HepG2 (cell line): ENCODE data around the gene TRIM7.

ENCODE experiments used
- HDAC2 ChIP-seq: sonication (generic); formaldehyde crosslinking; IDR thresholded peaks from 2 replicates; pipeline ENCODE4 v1.4.0; 2020; ENCODE audit warnings: missing genetic modification reagents
- MAF1 ChIP-seq: sonication (generic); formaldehyde crosslinking; IDR thresholded peaks from 2 replicates; pipeline ENCODE4 v1.5.0; 2020; ENCODE audit warnings: missing genetic modification reagents, borderline replicate concordance
- TP53 ChIP-seq: sonication (generic); formaldehyde crosslinking; conservative IDR thresholded peaks from 2 replicates; pipeline ENCODE4 v1.4.0; 2020; ENCODE audit warnings: missing genetic modification reagents
- TF ChIP-seq, protein P1 (sequence below): sonication (generic); formaldehyde crosslinking; IDR thresholded peaks from 2 replicates; pipeline ENCODE4 v1.5.0; 2020; ENCODE audit warnings: mild to moderate bottlenecking, missing genetic modification reagents, moderate library complexity
- TF ChIP-seq, protein P2 (sequence below): sonication (generic); formaldehyde crosslinking; IDR thresholded peaks from 2 replicates; pipeline ENCODE4 v1.8.0; 2022; ENCODE audit warnings: mild to moderate bottlenecking, missing genetic modification reagents, moderate library complexity

DNA sequence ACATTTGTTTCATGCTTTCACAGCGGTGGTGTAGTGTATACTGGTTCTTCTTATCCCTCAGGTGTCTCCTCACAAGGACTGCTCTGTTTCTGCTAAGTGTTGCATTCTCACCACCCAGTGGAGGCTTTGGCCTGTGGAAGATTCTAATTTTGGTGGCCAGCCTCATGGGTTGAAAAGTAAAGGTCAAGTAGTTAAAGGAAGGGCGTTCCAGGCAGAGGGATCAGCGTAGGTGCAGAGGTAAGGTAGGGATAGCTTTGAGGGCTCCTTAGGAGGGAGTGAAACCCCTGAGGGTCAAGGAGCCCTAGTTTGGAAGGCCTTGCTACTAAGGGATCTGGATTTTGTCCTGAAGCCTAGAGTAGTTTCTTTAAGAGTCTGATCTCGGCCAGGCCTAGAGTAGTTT lies 43.3 kb upstream of the TRIM7 start:
- TF ChIP-seq MAF1 (CRISPR knock-in tag) (no peak), TP53 (no peak), HDAC2 (no peak)
- TF ChIP-seq, protein P1, sequence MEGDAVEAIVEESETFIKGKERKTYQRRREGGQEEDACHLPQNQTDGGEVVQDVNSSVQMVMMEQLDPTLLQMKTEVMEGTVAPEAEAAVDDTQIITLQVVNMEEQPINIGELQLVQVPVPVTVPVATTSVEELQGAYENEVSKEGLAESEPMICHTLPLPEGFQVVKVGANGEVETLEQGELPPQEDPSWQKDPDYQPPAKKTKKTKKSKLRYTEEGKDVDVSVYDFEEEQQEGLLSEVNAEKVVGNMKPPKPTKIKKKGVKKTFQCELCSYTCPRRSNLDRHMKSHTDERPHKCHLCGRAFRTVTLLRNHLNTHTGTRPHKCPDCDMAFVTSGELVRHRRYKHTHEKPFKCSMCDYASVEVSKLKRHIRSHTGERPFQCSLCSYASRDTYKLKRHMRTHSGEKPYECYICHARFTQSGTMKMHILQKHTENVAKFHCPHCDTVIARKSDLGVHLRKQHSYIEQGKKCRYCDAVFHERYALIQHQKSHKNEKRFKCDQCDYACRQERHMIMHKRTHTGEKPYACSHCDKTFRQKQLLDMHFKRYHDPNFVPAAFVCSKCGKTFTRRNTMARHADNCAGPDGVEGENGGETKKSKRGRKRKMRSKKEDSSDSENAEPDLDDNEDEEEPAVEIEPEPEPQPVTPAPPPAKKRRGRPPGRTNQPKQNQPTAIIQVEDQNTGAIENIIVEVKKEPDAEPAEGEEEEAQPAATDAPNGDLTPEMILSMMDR (CRISPR knock-in tag), result no peak
- TF ChIP-seq, protein P2, sequence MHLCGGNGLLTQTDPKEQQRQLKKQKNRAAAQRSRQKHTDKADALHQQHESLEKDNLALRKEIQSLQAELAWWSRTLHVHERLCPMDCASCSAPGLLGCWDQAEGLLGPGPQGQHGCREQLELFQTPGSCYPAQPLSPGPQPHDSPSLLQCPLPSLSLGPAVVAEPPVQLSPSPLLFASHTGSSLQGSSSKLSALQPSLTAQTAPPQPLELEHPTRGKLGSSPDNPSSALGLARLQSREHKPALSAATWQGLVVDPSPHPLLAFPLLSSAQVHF, result no peak
